ENCODE data around the gene FILIP1L.
"Not testable (repeated sequence)": the region's sequence is repeated elsewhere in the genome, so short reads cannot be mapped to it uniquely, and the experiment has no call there.

Gene FILIP1L

DNA sequence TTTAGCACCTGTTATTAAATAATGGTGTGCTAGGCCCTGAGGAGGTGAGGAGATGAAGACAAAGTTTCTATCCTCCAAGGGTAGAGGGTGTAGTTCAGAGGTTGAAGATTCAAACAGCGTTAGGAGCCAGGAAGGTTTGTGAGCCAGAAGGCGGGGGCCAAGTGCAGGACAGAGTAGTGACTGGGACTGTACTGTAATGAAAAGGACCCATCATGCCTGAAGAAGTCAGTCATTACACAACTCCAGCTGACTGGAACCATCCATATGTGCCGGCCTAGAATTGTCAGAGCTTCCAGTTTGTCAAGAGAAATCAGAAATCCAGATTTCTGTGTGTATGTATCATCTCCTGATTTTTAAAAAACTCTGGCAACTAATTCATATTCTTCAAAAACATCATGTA lies 54.8 kb downstream of the FILIP1L start:
- H3K9me3 ChIP-seq (ENCODE audit: control insufficient read depth in 2 of 2, low read length in 2 of 2): no peaks in the 10 kb centered on the region
- no peak overlapping the region for H3K27ac ChIP-seq (ENCODE audit: low read length)
- H3K4me3 ChIP-seq (ENCODE audit: low read length in 2 of 2): no peak overlapping the region
- no peak overlapping the region for H3K9ac ChIP-seq (ENCODE audit: low read length in 2 of 2)
- H3K36me3 ChIP-seq (ENCODE audit: control insufficient read depth in 2 of 2, insufficient read depth in 2 of 2, low read length in 2 of 2): no peaks in the 10 kb centered on the region
- H3K4me1 ChIP-seq (ENCODE audit: control insufficient read depth, insufficient read depth, low read length): peaks cover 2% of the 10 kb centered on the region
- H3K27me3 ChIP-seq (ENCODE audit: control insufficient read depth in 1 of 2, insufficient read depth in 2 of 2, low read length in 2 of 2): no peaks in the 10 kb centered on the region

DNA sequence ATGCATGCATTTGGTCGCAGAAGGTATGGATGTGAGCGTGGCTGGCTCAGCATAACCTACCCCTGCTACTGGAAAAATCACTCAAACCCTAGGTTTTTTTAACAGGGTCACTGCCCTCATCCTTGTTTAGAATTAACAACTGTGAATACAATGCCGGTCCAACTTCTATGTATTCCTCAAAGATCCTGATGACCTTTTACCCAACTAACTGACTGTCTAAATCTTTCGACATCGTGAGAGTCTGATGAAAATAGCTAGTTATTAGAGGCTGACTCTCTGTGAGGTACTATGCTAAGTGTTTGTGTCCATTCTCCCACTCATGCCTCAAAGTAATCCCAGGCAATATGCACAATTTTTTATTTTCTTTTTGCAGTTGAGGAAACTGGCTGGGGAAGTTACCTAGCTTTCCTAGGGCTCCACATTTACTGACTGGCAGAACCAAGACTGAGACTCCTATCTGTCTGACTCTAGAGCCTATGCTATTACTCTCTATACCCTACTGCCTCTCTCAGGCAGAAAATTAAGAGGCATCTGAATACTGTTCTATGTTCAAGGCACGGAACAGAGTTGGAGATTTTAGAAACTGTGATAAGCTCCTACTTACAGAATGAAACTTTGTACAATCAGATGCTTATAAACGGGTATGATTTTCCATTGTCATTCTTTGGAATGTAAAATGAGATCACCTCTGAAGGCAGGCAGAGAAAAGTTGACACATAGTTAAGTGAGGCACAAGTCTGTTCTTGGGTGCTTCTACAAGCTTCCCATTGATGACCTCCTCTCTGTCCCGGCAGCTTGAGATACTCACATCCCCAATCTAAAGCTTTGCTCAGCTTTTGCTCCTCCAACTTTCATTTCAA lies 56.4 kb downstream of the FILIP1L start:
- H3K27ac ChIP-seq (ENCODE audit: low read length): no peak overlapping the region
- no peak overlapping the region for H3K4me3 ChIP-seq (ENCODE audit: low read length in 2 of 2)
- H3K27me3 ChIP-seq (ENCODE audit: control insufficient read depth in 1 of 2, insufficient read depth in 2 of 2, low read length in 2 of 2): no peaks in the 10 kb centered on the region
- no peaks in the 10 kb centered on the region for H3K4me1 ChIP-seq (ENCODE audit: control insufficient read depth, insufficient read depth, low read length)
- H3K9ac ChIP-seq (ENCODE audit: low read length in 2 of 2): no peak overlapping the region
- H3K36me3 ChIP-seq (ENCODE audit: control insufficient read depth in 2 of 2, insufficient read depth in 2 of 2, low read length in 2 of 2): no peaks in the 10 kb centered on the region
- H3K9me3 ChIP-seq (ENCODE audit: control insufficient read depth in 2 of 2, low read length in 2 of 2): no peaks in the 10 kb centered on the region

DNA sequence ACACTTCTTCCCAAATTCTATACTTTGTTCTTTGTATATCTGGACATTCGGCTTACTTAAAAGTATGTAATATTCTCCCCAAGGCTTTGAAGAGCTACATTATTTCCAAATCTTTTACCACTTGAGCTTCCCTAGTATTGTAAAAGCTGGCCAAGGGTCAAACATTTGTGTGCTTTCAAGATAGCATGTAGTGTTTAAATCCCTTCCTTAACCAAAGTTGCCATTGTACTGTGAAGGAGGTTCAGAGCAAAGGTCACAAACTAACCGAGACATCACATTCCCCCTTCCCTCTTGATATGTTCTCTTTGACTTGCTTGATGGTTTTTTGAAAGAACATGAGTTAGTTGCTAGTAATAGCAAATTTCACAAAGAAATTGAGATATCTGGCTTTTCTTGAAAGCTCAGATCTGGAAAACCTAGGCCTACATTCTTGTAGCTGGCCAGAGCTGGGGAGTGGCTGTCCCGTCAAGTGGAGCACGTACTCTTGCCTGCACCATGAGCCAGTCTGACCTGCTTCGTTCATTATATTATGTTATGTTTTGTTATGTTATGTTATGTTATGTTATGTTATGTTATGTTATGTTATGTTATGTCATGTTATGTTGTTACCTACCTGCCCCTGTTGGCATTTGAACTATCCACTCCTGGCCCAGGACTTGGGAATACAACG lies 60.2 kb downstream of the FILIP1L start:
- no peaks in the 10 kb centered on the region for H3K9me3 ChIP-seq (ENCODE audit: control insufficient read depth in 2 of 2, low read length in 2 of 2)
- H3K4me3 ChIP-seq (ENCODE audit: low read length in 2 of 2): no peak overlapping the region
- no peaks in the 10 kb centered on the region for H3K27me3 ChIP-seq (ENCODE audit: control insufficient read depth in 1 of 2, insufficient read depth in 2 of 2, low read length in 2 of 2)
- no peak overlapping the region for H3K9ac ChIP-seq (ENCODE audit: low read length in 2 of 2)
- H3K4me1 ChIP-seq (ENCODE audit: control insufficient read depth, insufficient read depth, low read length): no peaks in the 10 kb centered on the region
- no peak overlapping the region for H3K27ac ChIP-seq (ENCODE audit: low read length)
- H3K36me3 ChIP-seq (ENCODE audit: control insufficient read depth in 2 of 2, insufficient read depth in 2 of 2, low read length in 2 of 2): no peaks in the 10 kb centered on the region

DNA sequence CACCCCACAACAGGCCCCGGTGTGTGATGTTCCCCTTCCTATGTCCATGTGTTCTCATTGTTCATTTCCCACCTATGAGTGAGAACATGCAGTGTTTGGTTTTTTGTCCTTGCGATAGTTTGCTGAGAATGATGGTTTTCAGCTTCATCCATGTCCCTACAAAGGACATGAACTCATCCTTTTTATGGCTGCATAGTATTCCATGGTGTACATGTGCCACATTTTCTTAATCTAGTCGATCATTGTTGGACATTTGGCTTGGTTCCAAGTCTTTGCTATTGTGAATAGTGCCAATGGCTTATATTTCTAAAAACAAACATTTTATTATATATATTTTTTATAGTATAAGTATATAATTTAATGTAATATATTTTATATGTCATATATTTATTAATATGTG lies 62.8 kb downstream of the FILIP1L start:
- H3K36me3 ChIP-seq (ENCODE audit: control insufficient read depth in 2 of 2, insufficient read depth in 2 of 2, low read length in 2 of 2); H3K4me3 ChIP-seq (ENCODE audit: low read length in 2 of 2); H3K9ac ChIP-seq (ENCODE audit: low read length in 2 of 2); H3K27me3 ChIP-seq (ENCODE audit: control insufficient read depth in 1 of 2, insufficient read depth in 2 of 2, low read length in 2 of 2); H3K27ac ChIP-seq (ENCODE audit: low read length); H3K4me1 ChIP-seq (ENCODE audit: control insufficient read depth, insufficient read depth, low read length); H3K9me3 ChIP-seq (ENCODE audit: control insufficient read depth in 2 of 2, low read length in 2 of 2): not testable (repeated sequence)

DNA sequence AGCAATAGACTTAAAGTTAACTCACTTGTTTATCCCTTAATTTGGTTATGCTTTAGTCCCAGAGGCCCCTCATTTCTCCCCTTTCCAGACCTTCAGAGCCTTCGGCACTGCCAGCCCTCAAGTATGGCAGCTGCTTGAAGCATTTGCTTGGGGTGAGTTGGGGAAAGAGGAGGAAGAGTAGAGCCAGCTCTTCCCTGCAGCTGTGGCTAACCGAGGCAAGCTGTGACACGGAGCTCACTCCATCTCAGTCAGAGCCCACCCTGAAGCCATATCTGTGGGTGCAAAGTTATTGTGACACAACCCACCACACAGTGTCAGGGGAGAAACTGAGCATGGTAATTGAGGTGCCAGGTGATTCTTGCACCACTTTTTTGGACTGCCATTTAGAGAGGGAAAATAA lies 66.1 kb downstream of the FILIP1L start:
- Histone ChIP-seq H3K27ac (ENCODE audit: low read length) (peak overlapping the region; percentile 49), H3K4me3 (ENCODE audit: low read length in 2 of 2) (peak overlapping the region; percentile 44 to 58), H3K9ac (ENCODE audit: low read length in 2 of 2) (peak overlapping the region in 1 of 2 donors; percentile 50)

DNA sequence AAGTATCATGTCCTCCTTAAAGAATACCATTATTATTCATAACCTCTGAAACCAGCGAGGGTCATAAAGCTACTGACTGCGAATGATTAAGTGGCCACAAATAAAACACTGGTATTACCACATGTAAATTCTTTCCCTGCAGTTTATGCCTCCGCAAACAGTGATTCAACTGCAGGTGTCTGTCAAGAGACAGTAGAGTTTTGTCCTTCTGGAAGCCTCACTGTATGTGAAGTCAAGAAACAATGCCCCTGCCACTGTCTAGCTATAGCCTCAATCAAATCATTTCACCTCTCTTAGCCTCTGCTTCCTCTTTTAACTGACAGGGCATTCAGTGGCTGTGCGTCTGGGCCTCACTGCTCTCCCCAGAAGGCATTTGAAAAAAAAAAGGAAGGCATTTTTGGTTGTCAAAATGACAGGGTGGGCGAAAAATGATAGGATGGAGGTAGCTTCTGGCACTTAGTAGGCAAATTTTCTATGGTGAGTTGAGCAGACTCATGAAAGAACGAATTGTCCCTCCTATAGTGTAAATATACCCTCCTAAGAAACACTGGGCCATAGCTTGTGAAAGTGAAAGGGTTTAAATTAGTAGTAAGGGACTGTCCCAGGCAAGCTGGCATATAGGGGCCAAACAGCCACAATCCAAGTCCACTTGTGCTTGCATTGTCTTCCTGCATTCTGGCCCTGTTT lies 66.7 kb downstream of the FILIP1L start:
- H3K9me3 ChIP-seq (ENCODE audit: control insufficient read depth in 2 of 2, low read length in 2 of 2): no peaks in the 10 kb centered on the region
- no peaks in the 10 kb centered on the region for H3K36me3 ChIP-seq (ENCODE audit: control insufficient read depth in 2 of 2, insufficient read depth in 2 of 2, low read length in 2 of 2)
- H3K4me3 ChIP-seq (ENCODE audit: low read length in 2 of 2): peak overlapping the region; percentile 44 to 58
- H3K9ac ChIP-seq (ENCODE audit: low read length in 2 of 2): peak overlapping the region; percentile 43 to 50
- H3K27me3 ChIP-seq (ENCODE audit: control insufficient read depth in 1 of 2, insufficient read depth in 2 of 2, low read length in 2 of 2): no peaks in the 10 kb centered on the region
- peak overlapping the region; percentile 49 for H3K27ac ChIP-seq (ENCODE audit: low read length)
- H3K4me1 ChIP-seq (ENCODE audit: control insufficient read depth, insufficient read depth, low read length): peaks cover 6% of the 10 kb centered on the region

More for the DNA sequence above, 66.1 kb downstream of the FILIP1L start:
- peaks cover 6% of the 10 kb centered on the region for H3K4me1 ChIP-seq (ENCODE audit: control insufficient read depth, insufficient read depth, low read length)
- no peaks in the 10 kb centered on the region for H3K9me3 ChIP-seq (ENCODE audit: control insufficient read depth in 2 of 2, low read length in 2 of 2)
- H3K36me3 ChIP-seq (ENCODE audit: control insufficient read depth in 2 of 2, insufficient read depth in 2 of 2, low read length in 2 of 2): no peaks in the 10 kb centered on the region
- no peaks in the 10 kb centered on the region for H3K27me3 ChIP-seq (ENCODE audit: control insufficient read depth in 1 of 2, insufficient read depth in 2 of 2, low read length in 2 of 2)

DNA sequence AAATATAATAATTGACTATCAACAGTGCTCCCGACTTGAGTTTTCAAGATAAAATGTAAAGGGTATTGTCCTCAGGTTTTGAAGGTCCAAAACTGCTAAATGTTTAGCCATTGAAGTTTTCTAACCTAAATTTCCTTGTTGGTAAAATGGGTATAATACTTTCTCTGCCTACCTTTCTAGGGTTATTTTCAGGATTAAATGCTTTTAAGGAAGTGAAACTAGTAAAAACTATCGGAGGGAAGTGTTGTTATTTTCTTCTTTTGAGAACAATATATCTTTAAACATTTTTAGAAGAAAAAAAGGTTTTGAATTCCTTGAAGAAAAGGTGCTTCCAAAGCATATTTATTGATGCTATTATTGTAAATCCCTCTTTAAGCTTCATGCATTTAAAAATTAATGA lies 67.3 kb downstream of the FILIP1L start:
- peak overlapping the region in 1 of 2 donors; percentile 50 for H3K9ac ChIP-seq (ENCODE audit: low read length in 2 of 2)
- peaks cover 12% of the 10 kb centered on the region for H3K4me1 ChIP-seq (ENCODE audit: control insufficient read depth, insufficient read depth, low read length)
- no peaks in the 10 kb centered on the region for H3K9me3 ChIP-seq (ENCODE audit: control insufficient read depth in 2 of 2, low read length in 2 of 2)
- peak overlapping the region in 1 of 2 donors; percentile 58 for H3K4me3 ChIP-seq (ENCODE audit: low read length in 2 of 2)
- H3K27me3 ChIP-seq (ENCODE audit: control insufficient read depth in 1 of 2, insufficient read depth in 2 of 2, low read length in 2 of 2): no peaks in the 10 kb centered on the region
- no peak overlapping the region for H3K27ac ChIP-seq (ENCODE audit: low read length)
- H3K36me3 ChIP-seq (ENCODE audit: control insufficient read depth in 2 of 2, insufficient read depth in 2 of 2, low read length in 2 of 2): no peaks in the 10 kb centered on the region

DNA sequence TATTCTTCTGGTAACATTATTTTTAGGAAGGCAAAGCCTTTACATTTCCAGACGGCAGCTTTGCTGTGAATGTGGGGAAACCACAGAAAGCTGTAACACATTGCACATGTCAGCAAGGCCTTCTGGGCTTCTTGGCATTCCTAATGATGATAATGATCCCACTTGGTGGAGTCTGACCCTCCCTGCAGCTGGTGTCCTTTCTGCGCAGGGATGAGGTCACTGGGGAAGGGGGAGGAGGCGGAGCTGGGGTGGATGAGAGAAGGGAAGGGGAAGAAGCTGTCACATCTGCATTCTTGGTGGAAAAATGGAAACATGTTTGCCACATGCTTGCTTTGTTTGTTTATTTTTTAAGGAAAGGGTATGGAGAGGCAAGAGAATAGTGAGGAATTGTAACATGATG lies 68.6 kb downstream of the FILIP1L start:
- H3K36me3 ChIP-seq (ENCODE audit: control insufficient read depth in 2 of 2, insufficient read depth in 2 of 2, low read length in 2 of 2): no peaks in the 10 kb centered on the region
- H3K27ac ChIP-seq (ENCODE audit: low read length): peak overlapping the region; percentile 19
- peaks cover 22% of the 10 kb centered on the region for H3K4me1 ChIP-seq (ENCODE audit: control insufficient read depth, insufficient read depth, low read length)
- H3K9ac ChIP-seq (ENCODE audit: low read length in 2 of 2): no peak overlapping the region
- H3K9me3 ChIP-seq (ENCODE audit: control insufficient read depth in 2 of 2, low read length in 2 of 2): no peaks in the 10 kb centered on the region
- no peak overlapping the region for H3K4me3 ChIP-seq (ENCODE audit: low read length in 2 of 2)
- H3K27me3 ChIP-seq (ENCODE audit: control insufficient read depth in 1 of 2, insufficient read depth in 2 of 2, low read length in 2 of 2): no peaks in the 10 kb centered on the region

DNA sequence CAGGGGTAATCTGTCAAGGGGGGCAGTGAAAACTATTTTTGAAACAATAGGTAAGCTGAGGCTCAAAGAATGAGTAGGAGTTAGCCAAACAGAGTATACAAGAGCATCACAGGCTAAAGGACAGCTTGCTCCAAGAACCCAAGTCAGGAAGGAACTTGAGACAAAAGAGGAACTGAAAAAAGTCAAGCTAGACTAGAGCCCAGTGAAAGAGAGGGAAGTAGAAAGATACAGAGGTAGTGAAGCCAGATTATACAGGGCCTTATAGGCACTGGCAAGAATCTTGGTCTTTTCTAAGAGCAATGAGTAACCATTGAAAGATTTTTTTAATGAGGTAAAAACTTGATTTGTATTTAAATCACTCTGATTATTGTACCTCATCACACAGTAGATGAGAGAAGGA lies 69.9 kb downstream of the FILIP1L start:
- Histone ChIP-seq H3K4me1 (ENCODE audit: control insufficient read depth, insufficient read depth, low read length) (peaks cover 31% of the 10 kb centered on the region), H3K9ac (ENCODE audit: low read length in 2 of 2) (no peak overlapping the region), H3K27ac (ENCODE audit: low read length) (peak overlapping the region; percentile 13)

DNA sequence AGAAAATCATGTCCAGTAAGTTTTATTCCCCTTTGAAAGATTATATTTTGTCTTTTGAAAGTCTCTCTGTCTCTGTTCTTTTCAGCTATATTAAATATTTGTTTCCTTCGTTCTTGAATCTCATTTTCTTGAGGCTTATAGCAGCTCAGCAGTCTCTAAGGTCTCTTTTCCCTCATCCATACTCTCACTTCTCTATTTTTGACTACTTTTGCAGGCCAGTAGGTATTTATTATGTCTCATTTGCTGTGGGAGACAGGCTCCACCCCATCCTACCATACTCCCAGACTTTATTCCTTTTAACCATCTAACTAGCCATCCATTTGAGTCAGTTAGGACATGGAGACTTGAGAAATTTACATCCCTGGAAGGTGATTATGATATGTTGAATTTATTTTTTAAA lies 71.0 kb downstream of the FILIP1L start:
- Histone ChIP-seq H3K9me3 (ENCODE audit: control insufficient read depth in 2 of 2, low read length in 2 of 2) (no peaks in the 10 kb centered on the region), H3K36me3 (ENCODE audit: control insufficient read depth in 2 of 2, insufficient read depth in 2 of 2, low read length in 2 of 2) (no peaks in the 10 kb centered on the region), H3K27me3 (ENCODE audit: control insufficient read depth in 1 of 2, insufficient read depth in 2 of 2, low read length in 2 of 2) (no peaks in the 10 kb centered on the region), H3K9ac (ENCODE audit: low read length in 2 of 2) (peak overlapping the region in 1 of 2 donors; percentile 4), H3K4me1 (ENCODE audit: control insufficient read depth, insufficient read depth, low read length) (peaks cover 31% of the 10 kb centered on the region), H3K4me3 (ENCODE audit: low read length in 2 of 2) (no peak overlapping the region), H3K27ac (ENCODE audit: low read length) (peak overlapping the region; percentile 83)

More for the DNA sequence above, 69.9 kb downstream of the FILIP1L start:
- H3K4me3 ChIP-seq (ENCODE audit: low read length in 2 of 2): no peak overlapping the region
- no peaks in the 10 kb centered on the region for H3K9me3 ChIP-seq (ENCODE audit: control insufficient read depth in 2 of 2, low read length in 2 of 2)
- H3K36me3 ChIP-seq (ENCODE audit: control insufficient read depth in 2 of 2, insufficient read depth in 2 of 2, low read length in 2 of 2): no peaks in the 10 kb centered on the region
- H3K27me3 ChIP-seq (ENCODE audit: control insufficient read depth in 1 of 2, insufficient read depth in 2 of 2, low read length in 2 of 2): no peaks in the 10 kb centered on the region
